Lung (tissue), 12 donors: ENCODE measurements around the gene SDK1. TPM values are rescaled to one million over a fixed set of nuclear protein-coding genes. Genes with fewer than 3 reads are reported as not detected.

ENCODE experiments used
- ATAC-seq: fragments of 200-7000 bp; cut with Tn5 transposase; one replicate; pipeline ENCODE4 v1.9.1; 2020; ENCODE audit warnings: moderate number of reproducible peaks; ENCODE audit not compliant: insufficient read depth, low FRiP score
- DNase-seq, 3 donors: peaks; one replicate each; pipeline ENCODE4 v3.0.0-alpha.2; 2013 to 2017
- H3K27ac ChIP-seq, 2 donors: one replicate each; pipeline ENCODE4 v1.5.1; 2013; ENCODE audit warnings: mild to moderate bottlenecking in 2 of 2, moderate library complexity in 2 of 2, control low read depth in 1 of 2, inconsistent platforms in 1 of 2, low read depth in 1 of 2, low read length in 1 of 2
- H3K27me3 ChIP-seq, 3 donors: one replicate each; pipeline ENCODE4 v1.5.1; 2013; ENCODE audit warnings: low read length in 2 of 3; ENCODE audit not compliant: control insufficient read depth in 3 of 3, insufficient read depth in 3 of 3
- H3K36me3 ChIP-seq, 4 donors: one replicate each; pipeline ENCODE4 v1.5.1; 2013; ENCODE audit warnings: low read length in 4 of 4, mild to moderate bottlenecking in 1 of 4, moderate library complexity in 1 of 4; ENCODE audit not compliant: control insufficient read depth in 4 of 4, insufficient read depth in 4 of 4
- H3K4me1 ChIP-seq, 5 donors: one replicate each; pipeline ENCODE4 v1.5.1; 2013; ENCODE audit warnings: low read length in 5 of 5, mild to moderate bottlenecking in 2 of 5, moderate library complexity in 1 of 5; ENCODE audit not compliant: control insufficient read depth in 5 of 5, insufficient read depth in 5 of 5
- H3K4me3 ChIP-seq: one replicate; pipeline ENCODE4 v1.5.1; 2013; ENCODE audit warnings: mild to moderate bottlenecking, control low read depth, moderate library complexity
- H3K9ac ChIP-seq, 2 donors: one replicate each; pipeline ENCODE4 v1.5.1; 2013; ENCODE audit warnings: low read length in 2 of 2, control low read depth in 1 of 2; ENCODE audit not compliant: insufficient read depth in 1 of 2
- H3K9me3 ChIP-seq, 4 donors: one replicate each; pipeline ENCODE4 v1.5.1; 2013; ENCODE audit warnings: low read length in 3 of 4, mild to moderate bottlenecking in 1 of 4, moderate library complexity in 1 of 4; ENCODE audit not compliant: control insufficient read depth in 4 of 4, insufficient read depth in 3 of 4
- WGBS, 2 donors: extraction: QIAGEN DNeasy Blood & Tissue Kit; methylation state at CpG; one replicate each; pipeline ENCODE4 v1.1.7; 2013; 5-methylcytosine and 5-hydroxymethylcytosine counted together
- polyA plus RNA-seq, 2 donors: library from polyadenylated mRNA; stranded (reverse); fragments of 200-250 nt; gene quantifications; one replicate each; pipeline ENCODE4 v1.2.1, GENCODE V29; 2013
- total RNA-seq, 2 donors: library from RNA; depleted of rRNA in 1 of 2; stranded (reverse); fragments of >200 nt in 1 of 2; gene quantifications; one replicate each; pipeline ENCODE4 v1.2.1, GENCODE V29; 2014 to 2021
- TF ChIP-seq, protein P1 (sequence below): IDR thresholded peaks from 2 replicates; pipeline ENCODE4 v1.5.1; 2012; ENCODE audit warnings: mild to moderate bottlenecking; ENCODE audit errors: control extremely low read depth, extremely low read depth
- donor health status: control.
- donor health status: control.
- donor health status: Bipolar disorder and iron deficiency.
- donor health status: healthy.
- donor health status: DM: yes; HTN: yes; CAD: no.

SDK1 gene
- total and polyA plus RNA-seq, 4 donors = 3.7 to 30.1 (median 12.7) TPM

DNA sequence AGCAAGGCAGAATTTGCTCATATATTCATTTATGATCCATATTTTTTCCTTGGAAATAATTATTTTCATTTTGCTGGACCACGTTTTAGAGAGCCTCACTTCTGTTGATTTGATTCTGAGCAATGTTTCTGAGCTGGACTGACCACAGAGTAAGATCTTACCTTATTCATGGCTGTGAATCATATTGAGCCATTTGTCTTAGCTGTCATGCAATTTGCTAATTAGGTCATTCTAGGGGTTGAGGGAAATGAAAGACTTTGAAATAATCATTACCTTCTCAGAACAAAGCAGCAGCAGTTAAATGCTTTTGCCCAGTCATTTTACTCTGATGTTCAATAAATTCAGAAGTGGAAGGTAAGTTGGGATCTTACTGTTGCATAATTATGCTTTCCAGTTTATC, 251.4 kb downstream of the SDK1 start:
- no peak overlapping the region for H3K4me3 ChIP-seq
- ATAC-seq = no peak
- peaks cover 0 to 1% (median 0%) of the 10 kb centered on the region in 4 donors for H3K9me3 ChIP-seq
- no peak overlapping the region for H3K9ac ChIP-seq
- TF ChIP-seq, protein P1, sequence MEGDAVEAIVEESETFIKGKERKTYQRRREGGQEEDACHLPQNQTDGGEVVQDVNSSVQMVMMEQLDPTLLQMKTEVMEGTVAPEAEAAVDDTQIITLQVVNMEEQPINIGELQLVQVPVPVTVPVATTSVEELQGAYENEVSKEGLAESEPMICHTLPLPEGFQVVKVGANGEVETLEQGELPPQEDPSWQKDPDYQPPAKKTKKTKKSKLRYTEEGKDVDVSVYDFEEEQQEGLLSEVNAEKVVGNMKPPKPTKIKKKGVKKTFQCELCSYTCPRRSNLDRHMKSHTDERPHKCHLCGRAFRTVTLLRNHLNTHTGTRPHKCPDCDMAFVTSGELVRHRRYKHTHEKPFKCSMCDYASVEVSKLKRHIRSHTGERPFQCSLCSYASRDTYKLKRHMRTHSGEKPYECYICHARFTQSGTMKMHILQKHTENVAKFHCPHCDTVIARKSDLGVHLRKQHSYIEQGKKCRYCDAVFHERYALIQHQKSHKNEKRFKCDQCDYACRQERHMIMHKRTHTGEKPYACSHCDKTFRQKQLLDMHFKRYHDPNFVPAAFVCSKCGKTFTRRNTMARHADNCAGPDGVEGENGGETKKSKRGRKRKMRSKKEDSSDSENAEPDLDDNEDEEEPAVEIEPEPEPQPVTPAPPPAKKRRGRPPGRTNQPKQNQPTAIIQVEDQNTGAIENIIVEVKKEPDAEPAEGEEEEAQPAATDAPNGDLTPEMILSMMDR = no peak
- peaks cover 0 to 19% (median 0%) of the 10 kb centered on the region in 5 donors for H3K4me1 ChIP-seq
- no peak for DNase-seq
- H3K27me3 ChIP-seq = no peaks in the 10 kb centered on the region
- 73 to 85% methylated on average over 1 of the region's 1 CpG for WGBS, 2 donors
- H3K27ac ChIP-seq = no peak overlapping the region
- H3K36me3 ChIP-seq = no peaks in the 10 kb centered on the region

- Histone ChIP-seq H3K9me3 (no peaks in the 10 kb centered on the region), H3K9ac (no peak overlapping the region), H3K4me3 (no peak overlapping the region), H3K4me1 (peaks cover 0 to 23% (median 8%) of the 10 kb centered on the region in 5 donors), H3K27ac (no peak overlapping the region), H3K27me3 (no peaks in the 10 kb centered on the region), H3K36me3 (no peaks in the 10 kb centered on the region)
- no peak for ATAC-seq
- 41 to 44% methylated on average over 2 of the region's 2 CpGs for WGBS, 2 donors
- DNase-seq = peak; percentile 70 to 74 (median 73)
- TF ChIP-seq, protein P1 = no peak
These were observed 257.3 kb downstream of the SDK1 start for GRCh38 chr7:3558400-3558799.

DNA sequence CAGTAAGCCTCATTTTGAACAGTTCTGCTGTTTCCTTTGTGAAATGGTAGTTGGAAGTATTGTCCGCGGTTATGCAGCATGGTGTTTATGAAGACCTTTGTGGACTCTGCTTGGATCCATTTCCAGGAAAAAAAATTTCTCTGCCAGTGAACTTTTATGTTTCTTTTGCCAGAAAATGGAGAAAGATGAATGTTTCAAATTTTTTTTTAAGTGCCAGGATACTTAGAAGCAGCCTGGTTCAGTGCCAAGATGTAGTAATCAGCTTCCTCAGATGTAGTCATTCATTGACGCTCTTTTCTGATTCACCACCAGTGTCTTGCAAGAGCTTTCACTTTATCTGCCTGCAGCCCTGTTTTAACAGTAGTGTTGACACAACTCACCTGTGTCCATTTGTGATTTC, 258.2 kb downstream of the SDK1 start:
- H3K36me3 ChIP-seq = no peaks in the 10 kb centered on the region
- 37 to 48% methylated on average over 3 of the region's 3 CpGs for WGBS, 2 donors
- H3K4me1 ChIP-seq = peaks cover 0 to 23% (median 8%) of the 10 kb centered on the region in 5 donors
- H3K4me3 ChIP-seq = no peak overlapping the region
- H3K27me3 ChIP-seq = no peaks in the 10 kb centered on the region
- TF ChIP-seq, protein P1 = no peak
- peak; percentile 25 to 89 (median 84) for DNase-seq
- no peak overlapping the region for H3K9ac ChIP-seq
- no peak overlapping the region for H3K27ac ChIP-seq
- ATAC-seq = no peak
- H3K9me3 ChIP-seq = no peaks in the 10 kb centered on the region

DNA sequence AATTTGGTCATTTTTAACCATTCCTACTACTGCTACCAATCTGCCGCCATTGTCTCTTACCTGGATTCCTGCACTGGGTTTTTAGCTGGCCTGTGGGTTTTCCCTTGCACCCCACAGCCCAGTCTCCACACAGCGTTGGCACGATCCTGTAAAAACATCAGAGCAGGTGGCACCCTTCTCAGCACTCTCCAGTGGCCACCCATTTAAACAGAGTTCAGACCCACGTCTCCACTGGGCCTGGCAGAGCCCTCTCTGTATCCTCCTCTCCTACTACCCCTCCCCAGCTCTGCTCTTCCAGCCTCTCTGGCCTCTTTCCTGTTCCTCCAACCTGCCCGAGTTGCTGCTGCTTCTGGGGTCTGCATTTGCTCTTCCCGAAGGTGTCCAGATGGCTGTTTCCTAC, 259.4 kb downstream of the SDK1 start:
- ATAC-seq = no peak
- Histone ChIP-seq H3K27ac (no peak overlapping the region), H3K4me1 (peaks cover 0 to 23% (median 8%) of the 10 kb centered on the region in 5 donors), H3K9ac (no peak overlapping the region), H3K9me3 (no peaks in the 10 kb centered on the region), H3K4me3 (no peak overlapping the region), H3K27me3 (no peaks in the 10 kb centered on the region), H3K36me3 (no peaks in the 10 kb centered on the region)
- WGBS, 2 donors = 87% methylated on average over 6 of the region's 6 CpGs
- DNase-seq = no peak
- TF ChIP-seq, protein P1 = no peak
